HG03521 (cell line): ENCODE measurements around the gene CMTM4.
"Not testable (repeated sequence)": the region's sequence is repeated elsewhere in the genome, so short reads cannot be mapped to it uniquely, and the experiment has no call there.

Source experiments
- ATAC-seq: cut with Tn5 transposase; IDR thresholded peaks from one replicate; pipeline ENCODE4 v1.9.1; 2021; ENCODE audit warnings: mild to moderate bottlenecking, moderate library complexity; ENCODE audit not compliant: unreplicated experiment

CMTM4 gene

DNA sequence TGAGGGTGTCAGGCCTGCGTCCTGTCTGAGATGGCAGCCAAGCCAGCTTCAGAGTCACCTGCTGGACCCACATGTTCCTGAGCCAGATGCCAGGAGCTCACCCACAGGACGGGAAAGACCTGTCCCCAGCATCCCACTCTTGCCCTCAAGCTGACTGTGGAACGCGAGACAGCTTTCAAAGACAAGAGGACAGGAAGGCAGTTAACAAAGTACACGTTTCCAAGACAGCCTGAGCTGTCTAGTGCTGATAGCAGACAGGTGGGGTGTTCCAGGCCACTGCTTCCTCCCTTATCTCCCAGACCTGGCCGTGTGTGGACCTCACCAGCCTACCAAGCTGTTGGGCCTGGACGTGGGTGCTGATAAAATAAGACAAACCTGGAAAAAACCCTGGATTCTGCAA lies 78.8 kb downstream of the CMTM4 start:
- ATAC-seq, result no peak

DNA sequence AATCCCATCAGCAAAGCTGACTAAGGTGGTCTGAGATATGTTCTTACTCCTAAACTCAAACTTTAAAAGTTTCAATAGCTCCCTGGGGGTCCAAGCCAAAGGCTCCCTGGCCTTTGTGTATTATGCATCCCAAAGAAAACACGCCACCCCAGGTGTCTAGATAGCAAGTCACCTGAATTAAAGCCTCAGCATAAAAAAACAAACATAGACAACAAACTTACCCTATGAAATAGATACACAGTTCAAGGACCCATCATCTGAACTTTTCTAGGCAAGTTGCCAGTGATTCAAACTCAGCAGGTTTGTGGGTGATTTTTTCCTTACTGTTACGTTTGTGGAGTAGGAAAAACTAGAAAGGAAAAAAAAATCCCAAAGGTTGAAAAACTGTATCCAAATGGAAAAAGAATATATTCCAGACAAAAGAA lies 79.5 kb downstream of the CMTM4 start:
- no peak for ATAC-seq

DNA sequence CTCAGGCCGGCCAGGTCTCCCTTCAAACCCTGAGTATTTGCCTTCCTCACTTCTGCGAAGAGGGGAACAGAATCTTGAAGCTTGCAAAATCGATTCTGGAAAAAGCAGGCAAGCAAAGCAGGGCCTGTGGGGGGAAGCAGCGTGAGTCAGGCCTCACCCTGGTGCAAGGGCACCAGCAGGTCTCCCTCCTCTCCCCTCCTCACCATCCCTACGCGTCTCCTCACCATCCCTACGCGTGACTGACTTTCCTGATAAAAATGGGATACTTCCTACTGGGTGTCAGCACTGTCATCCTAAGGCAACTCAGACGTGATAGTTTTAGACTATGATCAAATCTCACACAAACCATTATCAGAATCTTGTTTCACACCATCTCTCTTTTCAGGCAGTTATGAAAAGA lies 80.0 kb downstream of the CMTM4 start:
- ATAC-seq, result no peak

DNA sequence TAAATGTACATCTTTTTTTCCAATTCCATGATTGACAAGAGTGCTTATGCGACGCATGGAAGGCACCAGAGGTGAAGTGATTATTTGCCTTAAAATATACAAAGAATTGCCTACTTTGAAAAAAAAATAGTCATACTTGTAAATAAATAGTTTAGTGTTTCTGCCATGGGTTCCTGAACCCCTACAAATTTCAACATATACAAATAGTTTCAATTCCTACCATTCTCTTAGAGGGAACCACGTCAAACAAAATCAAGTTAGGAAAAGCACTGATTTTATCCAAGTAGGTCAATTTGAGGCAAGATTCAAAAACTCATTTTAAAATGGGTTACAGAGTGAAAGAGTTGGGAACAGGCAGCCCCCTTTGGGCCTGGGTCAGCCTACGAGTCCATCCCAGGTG lies 80.4 kb downstream of the CMTM4 start:
- ATAC-seq, result no peak

- no peak for ATAC-seq
Observed at GRCh38 chr16:66614161-66614802, 82.3 kb downstream of the CMTM4 start.

- no peak for ATAC-seq
Observed at GRCh38 chr16:66612422-66612821, 84.1 kb downstream of the CMTM4 start.

- not testable (repeated sequence) for ATAC-seq
Observed at GRCh38 chr16:66611911-66612310, 84.6 kb downstream of the CMTM4 start.

- ATAC-seq, result no peak
Observed at GRCh38 chr16:66610111-66610820, 86.3 kb downstream of the CMTM4 start.

GRCh38 chr16:66609139-66609510 lies 87.4 kb downstream of the CMTM4 start:
- ATAC-seq, result no peak

DNA sequence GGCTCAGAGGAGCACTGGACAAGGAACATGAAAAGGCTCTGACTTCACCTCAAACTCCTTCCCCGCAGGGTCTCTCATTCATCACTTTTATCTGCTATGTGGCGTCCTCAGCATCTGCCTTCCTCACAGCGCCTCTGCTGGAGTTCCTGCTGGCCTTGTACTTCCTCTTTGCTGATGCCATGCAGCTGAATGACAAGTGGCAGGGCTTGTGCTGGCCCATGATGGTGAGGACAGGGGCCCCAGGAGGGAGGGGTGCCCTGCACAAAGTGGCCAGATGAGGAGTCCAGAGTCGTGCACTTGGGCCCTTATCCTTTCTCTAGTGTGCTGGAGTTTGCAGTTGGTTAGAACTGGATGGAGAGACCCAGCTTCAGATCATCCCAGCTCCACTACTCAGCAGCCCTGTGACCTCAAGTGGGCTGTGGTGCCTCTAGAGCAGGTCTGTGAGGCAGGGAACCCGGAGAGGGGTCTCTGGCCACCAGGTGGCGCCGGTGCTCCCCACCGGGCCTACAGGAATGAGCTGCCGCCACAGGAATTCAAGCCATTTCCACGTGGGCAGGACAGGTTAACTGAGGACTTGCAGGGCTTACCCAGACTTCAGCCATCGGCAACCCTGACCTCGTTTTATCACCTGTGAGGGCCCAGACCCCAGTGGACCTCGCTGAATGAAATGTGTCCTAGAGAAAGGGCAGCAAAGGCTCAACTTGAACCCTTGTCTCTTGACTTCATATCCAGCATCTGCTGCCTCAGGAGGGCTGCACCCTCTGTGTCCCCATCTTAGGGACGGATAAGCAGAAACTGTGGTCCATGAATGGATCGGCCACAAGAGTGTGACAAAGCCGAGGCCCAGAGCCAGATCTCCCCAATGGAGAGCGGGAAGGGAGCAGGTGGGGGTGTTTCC lies 88.1 kb downstream of the CMTM4 start:
- peak; percentile 33 for ATAC-seq

DNA sequence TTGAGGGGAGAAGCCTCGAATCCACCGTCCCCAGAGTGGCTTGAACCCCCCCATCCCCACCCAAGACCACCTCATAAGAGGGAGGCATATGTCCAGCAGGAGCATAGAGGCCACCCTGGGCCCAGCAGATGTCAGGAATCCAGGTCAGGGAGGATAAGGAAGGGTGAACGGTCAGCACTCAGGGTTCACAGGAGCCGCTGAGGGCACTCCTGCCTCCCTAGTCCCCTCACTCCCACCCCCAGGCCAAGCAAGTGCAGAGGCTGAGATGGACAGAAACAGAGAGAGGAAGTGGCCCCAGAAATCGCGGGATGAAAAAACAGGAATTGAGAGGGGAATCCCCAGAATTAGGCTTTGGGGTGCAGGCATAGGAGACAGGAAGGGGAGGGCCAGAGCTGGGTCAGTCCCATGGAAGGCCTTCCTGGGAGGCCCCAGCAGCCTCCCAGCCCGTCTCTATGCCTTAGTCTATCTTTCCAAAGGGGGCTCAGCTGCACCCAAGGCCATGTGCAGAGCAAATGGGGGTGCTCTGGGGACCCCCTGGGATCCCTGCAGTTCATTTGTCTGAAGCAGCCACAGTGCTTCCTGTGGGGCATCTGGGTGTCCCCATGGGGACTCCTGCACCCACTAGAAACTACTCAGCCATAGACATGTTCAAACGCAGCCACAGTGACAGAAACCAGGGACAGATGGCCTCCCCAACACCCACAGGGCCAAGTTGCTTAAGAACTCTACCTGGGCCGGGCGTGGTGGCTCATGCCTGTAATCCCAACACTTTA lies 90.4 kb downstream of the CMTM4 start:
- ATAC-seq, result peak; percentile 36

DNA sequence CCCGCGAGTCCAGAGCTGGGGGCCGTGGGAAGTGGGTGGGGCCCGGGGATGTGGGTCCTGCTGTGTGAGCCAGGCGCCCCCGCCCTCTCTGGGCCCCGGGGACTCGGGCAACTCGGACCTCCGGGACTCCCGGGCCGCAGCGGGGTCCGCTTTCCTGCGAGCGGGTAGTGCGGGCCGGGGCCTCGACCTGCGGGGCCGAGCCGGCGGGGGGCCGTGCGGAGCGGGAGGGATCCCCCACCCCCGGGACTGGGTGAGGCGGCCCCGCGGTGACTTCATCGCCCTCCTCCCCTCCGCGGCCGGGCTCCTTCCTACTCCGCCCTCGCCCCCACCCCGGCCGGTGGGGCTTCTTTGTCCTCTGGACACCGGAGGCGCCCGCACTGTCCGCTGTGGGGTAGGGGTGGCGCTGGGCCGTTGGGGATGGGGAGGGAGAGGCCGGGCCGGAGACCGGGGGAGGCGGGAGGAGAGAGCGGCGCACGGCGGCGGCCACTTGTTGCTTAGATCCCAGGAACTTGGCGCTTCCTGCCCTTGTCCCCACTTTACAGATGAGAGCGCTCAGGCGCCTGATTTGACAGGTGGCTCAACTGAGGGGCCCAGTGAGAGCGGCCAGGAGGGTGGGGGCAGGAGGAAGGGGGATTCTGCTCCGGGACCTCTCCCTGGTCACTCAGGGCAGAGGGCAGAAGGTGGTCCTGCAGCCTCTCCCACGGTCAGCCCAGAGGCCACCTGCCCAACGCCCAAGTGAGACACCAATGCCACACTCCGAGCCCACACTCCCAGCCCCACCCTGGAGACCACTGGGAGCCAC lies 91.2 kb downstream of the CMTM4 start:
- ATAC-seq, result no peak

GRCh38 chr16:66604376-66605176 lies 92.0 kb downstream of the CMTM4 start, which contains the start of gene CMTM3:
Gene CMTM3, plus strand, starts transcription at chr16:66604704. Its CDS starts 102 bp downstream, at chr16:66604806.
- peak; percentile 58 for ATAC-seq

DNA sequence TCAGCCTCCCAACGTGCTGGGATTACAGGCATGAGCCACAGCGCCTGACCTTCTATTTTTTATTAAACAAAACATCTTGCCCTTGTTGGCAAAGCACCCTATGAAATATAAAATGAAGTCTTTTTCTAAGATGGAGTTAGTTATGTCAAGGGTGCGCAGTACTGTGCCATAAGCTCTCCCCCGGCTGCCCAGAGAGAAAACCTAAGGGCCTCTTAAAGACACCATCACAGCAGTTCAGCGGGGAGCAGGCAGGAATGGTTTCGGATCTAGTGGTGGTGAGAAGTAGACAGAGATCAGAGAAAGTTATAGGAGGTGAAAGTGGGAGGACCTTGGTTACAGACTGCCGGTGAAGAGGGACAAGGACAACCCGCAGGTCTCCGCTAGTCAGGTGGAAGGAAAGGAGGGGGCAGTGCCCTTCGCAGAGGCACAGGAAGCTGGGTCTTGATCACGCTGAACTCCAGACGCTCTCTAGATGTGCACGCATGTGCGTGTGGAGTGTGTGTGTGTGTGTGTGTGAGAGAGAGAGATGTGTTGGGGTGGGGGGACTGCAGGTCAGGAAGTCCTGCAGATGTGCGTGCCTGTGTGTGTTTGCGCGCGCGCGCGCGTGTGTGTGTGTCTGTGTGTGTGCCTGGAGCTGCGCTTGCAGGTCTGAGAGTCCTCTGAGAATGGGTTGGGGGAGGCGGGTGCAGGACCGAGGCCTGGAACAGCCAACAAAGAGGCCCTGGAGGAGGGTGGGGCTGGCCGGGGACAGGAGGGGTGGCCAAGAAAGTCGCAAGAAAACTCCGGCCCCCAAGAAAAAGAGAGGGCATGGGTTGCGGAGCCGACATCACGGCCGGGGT lies 92.8 kb downstream of the CMTM4 start:
- no peak for ATAC-seq

- ATAC-seq, result no peak
Observed at GRCh38 chr16:66601471-66601870, 95.1 kb downstream of the CMTM4 start.

GRCh38 chr16:66600477-66600876 lies 96.1 kb downstream of the CMTM4 start:
- ATAC-seq, result no peak

- no peak for ATAC-seq
Observed at GRCh38 chr16:66599726-66600125, 96.8 kb downstream of the CMTM4 start.

GRCh38 chr16:66598111-66598510 lies 98.4 kb downstream of the CMTM4 start:
- no peak for ATAC-seq
